ENCODE measurements around the gene ZNF205.
A peak's percentile ranks its signal among the peaks of the same experiment; 100 is the strongest.

GRCh38 chr16:3129137-3130131 lies 17.0 kb downstream of the ZNF205 start:
- TF ChIP-seq CTCF (IDR thresholded peaks at IDR 0.05; ENCODE audit: low read length) (peak; percentile 96), EZH2 (IDR thresholded peaks at IDR 0.05; ENCODE audit: borderline replicate concordance, low read length) (no peak)
